PFSK-1 (cell line): Measurements from ENCODE around the gene CAMTA1.

ENCODE experiments used
- FOXP2 ChIP-seq: optimal IDR thresholded peaks from 2 replicates; pipeline ENCODE3; 2011; ENCODE audit warnings: borderline replicate concordance, control low read depth, inconsistent platforms; ENCODE audit not compliant: insufficient read depth; ENCODE audit errors: extremely low read length, extremely low read depth
- POLR2AphosphoS5 ChIP-seq: IDR thresholded peaks from 2 replicates; pipeline ENCODE4 v1.6.1; 2012; ENCODE audit warnings: low read depth, mild to moderate bottlenecking, control low read depth, low read length, moderate library complexity
- REST ChIP-seq, 2 experiments: IDR thresholded peaks; 2 replicates each; pipeline versions ENCODE4 v1.6.1 to v1.8.0; 2011 to 2012; ENCODE audit warnings: low read depth in 2 of 2, low read length in 2 of 2, control low read depth in 1 of 2, inconsistent platforms in 1 of 2, mild to moderate bottlenecking in 1 of 2, moderate library complexity in 1 of 2; ENCODE audit not compliant: insufficient read depth in 1 of 2
- SIN3A ChIP-seq: IDR thresholded peaks from 2 replicates; pipeline ENCODE4 v1.6.1; 2012; ENCODE audit warnings: mild to moderate bottlenecking, low read length, moderate library complexity, borderline replicate concordance; ENCODE audit not compliant: insufficient read depth
- TAF1 ChIP-seq: IDR thresholded peaks from 2 replicates; pipeline ENCODE4 v1.6.1; 2012; ENCODE audit warnings: low read length, control low read depth, borderline replicate concordance; ENCODE audit not compliant: insufficient read depth

DNA sequence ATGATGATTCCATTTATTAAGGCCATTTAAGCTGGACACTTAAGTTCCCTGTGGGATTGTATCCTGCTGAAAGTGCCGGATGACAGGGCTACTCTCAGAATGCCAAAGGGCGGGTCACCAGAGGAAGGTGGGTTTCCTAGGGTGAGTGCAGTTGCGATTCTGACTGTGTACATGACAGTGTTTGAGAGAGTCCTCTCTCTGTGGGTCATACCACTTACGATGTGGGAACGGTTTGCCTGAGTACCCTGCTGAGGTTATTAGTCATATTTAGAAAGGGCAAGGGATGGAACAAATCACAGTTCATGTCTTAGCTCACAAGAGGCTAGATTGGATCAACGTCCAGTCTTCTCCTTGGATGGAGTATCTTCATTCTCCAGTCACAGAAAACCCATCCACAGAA, 461.9 kb downstream of the CAMTA1 start:
- TF ChIP-seq REST (IDR thresholded peaks at IDR 0.05; ENCODE audit: insufficient read depth in 1 of 2, low read depth in 2 of 2, low read length in 2 of 2) (no peak), POLR2AphosphoS5 (no peak), SIN3A (no peak), FOXP2 (no peak), TAF1 (no peak)
